CD4-positive, alpha-beta T cell (primary cell): ENCODE measurements around the gene CD2AP. TPM values are rescaled to one million over a fixed set of nuclear protein-coding genes. Genes with fewer than 3 reads are reported as not detected.

Experiments used
- ATAC-seq: fragments of 200-7000 bp; cut with Tn5 transposase; one replicate; pipeline ENCODE4 v1.10.0; 2022; ENCODE audit warnings: mild to moderate bottlenecking; ENCODE audit not compliant: poor library complexity
- CTCF ChIA-PET: fragments of 350-600 bp; sonication (Branson Sonifier 250); formaldehyde crosslinking; loops from one replicate; lab custom pipeline; 2021; ENCODE audit warnings: antibody characterized with exemption, inconsistent platforms; lab: Charles Lee
- POLR2A ChIA-PET: fragments of 350-600 bp; sonication (Branson Sonifier 250); formaldehyde crosslinking; loops from one replicate; lab custom pipeline; 2021; ENCODE audit warnings: antibody characterized with exemption, inconsistent platforms; lab: Charles Lee
- DNase-seq, 14 experiments: peaks; one replicate each; pipeline ENCODE4 v3.0.0-alpha.2; 2013 to 2020; ENCODE audit warnings: mixed read lengths in 2 of 14
- H3K27ac ChIP-seq, 2 donors: one replicate each; pipeline versions ENCODE4 v1.5.1 to v1.7.0; 2013; ENCODE audit warnings: low read length in 2 of 2, low read depth in 1 of 2, mild to moderate bottlenecking in 1 of 2
- H3K27me3 ChIP-seq, 2 experiments: 1 replicate in 1 of 2; 2 replicates in 1 of 2; pipeline versions ENCODE4 v1.6.1 to v1.7.0; 2013; ENCODE audit warnings: low read length in 2 of 2, control low read depth in 1 of 2, mild to moderate bottlenecking in 1 of 2, moderate library complexity in 1 of 2; ENCODE audit not compliant: insufficient read depth in 2 of 2, control insufficient read depth in 1 of 2
- H3K36me3 ChIP-seq: one replicate; pipeline ENCODE4 v1.6.1; 2013; ENCODE audit warnings: low read length, control low read depth; ENCODE audit not compliant: insufficient read depth
- H3K4me1 ChIP-seq: one replicate; pipeline ENCODE4 v1.6.1; 2013; ENCODE audit warnings: low read length, control low read depth; ENCODE audit not compliant: insufficient read depth
- H3K4me3 ChIP-seq: one replicate; pipeline ENCODE4 v1.5.1; 2013; ENCODE audit warnings: mild to moderate bottlenecking, low read length, moderate library complexity
- H3K9me3 ChIP-seq, 2 experiments: 1 replicate in 1 of 2; 2 replicates in 1 of 2; pipeline versions ENCODE4 v1.6.1 to v1.7.0; 2013; ENCODE audit warnings: low read length in 2 of 2, mild to moderate bottlenecking in 2 of 2, control low read depth in 1 of 2, moderate library complexity in 1 of 2; ENCODE audit not compliant: control insufficient read depth in 1 of 2, insufficient read depth in 1 of 2
- H3K27ac Mint-ChIP-seq: one replicate; pipeline ENCODE4 v1.8.0; 2020; ENCODE audit warnings: mixed read lengths
- H3K27me3 Mint-ChIP-seq: one replicate; pipeline ENCODE4 v1.8.0; 2021; ENCODE audit warnings: mixed read lengths
- H3K36me3 Mint-ChIP-seq: one replicate; pipeline ENCODE4 v1.8.0; 2021; ENCODE audit warnings: low read depth, mixed read lengths
- H3K4me1 Mint-ChIP-seq: one replicate; pipeline ENCODE4 v1.8.0; 2021; ENCODE audit warnings: low read depth, mixed read lengths
- H3K4me3 Mint-ChIP-seq: one replicate; pipeline ENCODE4 v1.8.0; 2020; ENCODE audit warnings: mild to moderate bottlenecking, mixed read lengths
- H3K9me3 Mint-ChIP-seq: one replicate; pipeline ENCODE4 v1.8.0; 2020; ENCODE audit warnings: mixed read lengths
- CTCF ChIP-seq: fragments of 200-600 bp; IDR thresholded peaks from one replicate; pipeline ENCODE4 v1.8.0; 2022; ENCODE audit warnings: antibody characterized with exemption, mild to moderate bottlenecking
- intact Hi-C, 2 experiments: fragments of 100-400 bp; cut with DNase I in 1 of 2; cut with micrococcal nuclease in 1 of 2; formaldehyde crosslinking; loops; one replicate each; pipeline versions ENCODE4 v1.15.1 to v1.9.0; 2023 to 2025; cut with DNase I, micrococcal nuclease
- total RNA-seq, 174 experiments: library from RNA in 2 of 174; stranded (reverse) in 2 of 174; gene quantifications; one replicate each; pipeline ENCODE4 v1.2.3 and lab custom pipeline; 2021 to 2026

The CD2AP gene
- total RNA-seq, 2 experiments from 2014 or later = 29.4 to 31.3 TPM

GRCh38 chr6:47631797-47632196, 154.2 kb downstream of the CD2AP start:
- POLR2A ChIA-PET = interaction anchor here (0.7 to 1.6 kb wide), 4 partner anchors 39 to 217 kb away, joined by 3 to 9 read pairs (median 6); partner anchors contain the start of gene CD2AP

GRCh38 chr6:47633141-47633540, 155.6 kb downstream of the CD2AP start:
- no peak overlapping the region for H3K27ac ChIP-seq
- no peak overlapping the region for H3K4me3 ChIP-seq
- no peaks in the 10 kb centered on the region for H3K9me3 Mint-ChIP-seq
- no peak overlapping the region for H3K27ac Mint-ChIP-seq
- DNase-seq (no peak), ATAC-seq (no peak)
- H3K36me3 ChIP-seq = no peaks in the 10 kb centered on the region
- CTCF ChIA-PET = interaction anchor here (0.5 kb wide), 1 partner anchor 118 kb away, joined by 3 read pairs; no protein-coding TSS in a partner anchor
- no peaks in the 10 kb centered on the region for H3K27me3 ChIP-seq
- no peak for TF ChIP-seq CTCF
- intact Hi-C loops = loop anchor here in 1 of 2 experiments (2.0 to 5.0 kb wide), 3 partner anchors 99 to 1779 kb away; no protein-coding TSS in a partner anchor
- H3K4me1 Mint-ChIP-seq = peaks cover 12% of the 10 kb centered on the region
- POLR2A ChIA-PET = no interaction called here
- H3K27me3 Mint-ChIP-seq = no peaks in the 10 kb centered on the region
- no peaks in the 10 kb centered on the region for H3K36me3 Mint-ChIP-seq
- no peak overlapping the region for H3K4me3 Mint-ChIP-seq
- peaks cover 9% of the 10 kb centered on the region for H3K4me1 ChIP-seq
- H3K9me3 ChIP-seq = no peaks in the 10 kb centered on the region

More at GRCh38 chr6:47631797-47632196, 154.2 kb downstream of the CD2AP start:
- Histone ChIP-seq H3K36me3 (no peaks in the 10 kb centered on the region), H3K4me3 (no peak overlapping the region), H3K27me3 (no peaks in the 10 kb centered on the region), H3K4me1 (peaks cover 9% of the 10 kb centered on the region), H3K9me3 (no peaks in the 10 kb centered on the region), H3K27ac (no peak overlapping the region)
- Mint-ChIP-seq H3K4me1 (peaks cover 22% of the 10 kb centered on the region), H3K27me3 (no peaks in the 10 kb centered on the region), H3K4me3 (no peak overlapping the region), H3K9me3 (no peaks in the 10 kb centered on the region), H3K27ac (no peak overlapping the region), H3K36me3 (no peaks in the 10 kb centered on the region)
- CTCF ChIA-PET = interaction anchor here (0.9 to 1.4 kb wide), 5 partner anchors 39 to 1778 kb away, joined by 3 to 7 read pairs (median 5); no protein-coding TSS in a partner anchor
- TF ChIP-seq CTCF = no peak
- no peak for ATAC-seq
- DNase-seq = peak in 3 of 14 experiments; percentile 3 to 40 (median 13)
- intact Hi-C loops = loop anchor here (1.0 to 5.0 kb wide), 6 partner anchors 101 to 1781 kb away; no protein-coding TSS in a partner anchor

GRCh38 chr6:47634210-47635047, 156.8 kb downstream of the CD2AP start:
- no peaks in the 10 kb centered on the region for H3K9me3 ChIP-seq
- no peak for TF ChIP-seq CTCF
- Mint-ChIP-seq H3K4me3 (no peak overlapping the region), H3K9me3 (no peaks in the 10 kb centered on the region), H3K27ac (no peak overlapping the region), H3K27me3 (peaks cover 4% of the 10 kb centered on the region), H3K4me1 (peaks cover 12% of the 10 kb centered on the region), H3K36me3 (no peaks in the 10 kb centered on the region)
- H3K4me3 ChIP-seq = no peak overlapping the region
- intact Hi-C loops = loop anchor here in 1 of 2 experiments (5.0 kb wide), 2 partner anchors 98 to 1778 kb away; no protein-coding TSS in a partner anchor
- no peak overlapping the region for H3K27ac ChIP-seq
- H3K36me3 ChIP-seq = no peaks in the 10 kb centered on the region
- DNase-seq = no peak
- H3K27me3 ChIP-seq = no peaks in the 10 kb centered on the region
- POLR2A ChIA-PET = no interaction called here
- no peak for ATAC-seq
- peaks cover 9% of the 10 kb centered on the region for H3K4me1 ChIP-seq
- CTCF ChIA-PET = no interaction called here
